ENCODE measurements around the gene FTO. TPM values are rescaled to one million over a fixed set of nuclear protein-coding genes. Genes with fewer than 3 reads are reported as not detected.

Gene FTO
- polyA plus RNA-seq, 3 donors, result 16.8 to 51.0 (median 37.7) TPM

GRCh38 chr16:53753431-53753830, 49.5 kb downstream of the FTO start:
- H3K9me3 Mint-ChIP-seq, result peaks cover 0 to 3% (median under 1%) of the 10 kb centered on the region in 7 donors
- H3K36me3 Mint-ChIP-seq, result no peaks in the 10 kb centered on the region
- Histone ChIP-seq H3K27me3 (ENCODE audit: control insufficient read depth in 2 of 2, insufficient read depth in 2 of 2, low read length in 2 of 2) (no peaks in the 10 kb centered on the region), H3K4me1 (ENCODE audit: control insufficient read depth in 1 of 2, insufficient read depth in 2 of 2, low read length in 2 of 2) (no peaks in the 10 kb centered on the region), H3K4me3 (replicated peaks in 1 of 3; ENCODE audit: low read depth in 2 of 3, low read length in 3 of 3) (no peak overlapping the region), H3K9me3 (replicated peaks in 1 of 2; ENCODE audit: control insufficient read depth in 1 of 2, insufficient read depth in 1 of 2, low read length in 2 of 2) (no peaks in the 10 kb centered on the region), H2AFZ (ENCODE audit: insufficient read depth, low read depth, low read length, poor library complexity, severe bottlenecking) (no peak overlapping the region), H3K36me3 (replicated peaks in 1 of 2; ENCODE audit: control insufficient read depth in 1 of 2, insufficient read depth in 2 of 2, low read length in 2 of 2) (no peaks in the 10 kb centered on the region), H3K9ac (ENCODE audit: insufficient read depth, low read length, poor library complexity, severe bottlenecking) (no peak overlapping the region), H3K79me2 (ENCODE audit: insufficient read depth, low read length) (peaks cover 5% of the 10 kb centered on the region), H3K4me2 (replicated peaks; ENCODE audit: extremely low read depth, low read length, poor library complexity, severe bottlenecking) (no peak overlapping the region), H3K27ac (ENCODE audit: low read depth in 1 of 2, low read length in 2 of 2) (no peak overlapping the region), H4K20me1 (ENCODE audit: insufficient read depth, low read length) (no peaks in the 10 kb centered on the region)
- intact Hi-C loops (cut with micrococcal nuclease), result no loop called here
- no CpG with 5 or more reads among the region's 1 CpG for WGBS (ENCODE audit: insufficient coverage)
- H3K27me3 Mint-ChIP-seq (ENCODE audit: low read depth in 3 of 3), result no peaks in the 10 kb centered on the region
- TF ChIP-seq, protein P1, sequence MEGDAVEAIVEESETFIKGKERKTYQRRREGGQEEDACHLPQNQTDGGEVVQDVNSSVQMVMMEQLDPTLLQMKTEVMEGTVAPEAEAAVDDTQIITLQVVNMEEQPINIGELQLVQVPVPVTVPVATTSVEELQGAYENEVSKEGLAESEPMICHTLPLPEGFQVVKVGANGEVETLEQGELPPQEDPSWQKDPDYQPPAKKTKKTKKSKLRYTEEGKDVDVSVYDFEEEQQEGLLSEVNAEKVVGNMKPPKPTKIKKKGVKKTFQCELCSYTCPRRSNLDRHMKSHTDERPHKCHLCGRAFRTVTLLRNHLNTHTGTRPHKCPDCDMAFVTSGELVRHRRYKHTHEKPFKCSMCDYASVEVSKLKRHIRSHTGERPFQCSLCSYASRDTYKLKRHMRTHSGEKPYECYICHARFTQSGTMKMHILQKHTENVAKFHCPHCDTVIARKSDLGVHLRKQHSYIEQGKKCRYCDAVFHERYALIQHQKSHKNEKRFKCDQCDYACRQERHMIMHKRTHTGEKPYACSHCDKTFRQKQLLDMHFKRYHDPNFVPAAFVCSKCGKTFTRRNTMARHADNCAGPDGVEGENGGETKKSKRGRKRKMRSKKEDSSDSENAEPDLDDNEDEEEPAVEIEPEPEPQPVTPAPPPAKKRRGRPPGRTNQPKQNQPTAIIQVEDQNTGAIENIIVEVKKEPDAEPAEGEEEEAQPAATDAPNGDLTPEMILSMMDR (IDR thresholded peaks at IDR 0.05), result no peak
- H3K4me3 Mint-ChIP-seq, result no peak overlapping the region
- no peak overlapping the region for H3K27ac Mint-ChIP-seq
- peaks cover 17% of the 10 kb centered on the region for H3K4me1 Mint-ChIP-seq
- DNase-seq, result no peak

- Histone ChIP-seq H3K79me2 (ENCODE audit: insufficient read depth, low read length) (peaks cover 5% of the 10 kb centered on the region), H3K27ac (ENCODE audit: low read depth in 1 of 2, low read length in 2 of 2) (no peak overlapping the region), H3K4me3 (replicated peaks in 1 of 3; ENCODE audit: low read depth in 2 of 3, low read length in 3 of 3) (no peak overlapping the region), H3K9me3 (replicated peaks in 1 of 2; ENCODE audit: control insufficient read depth in 1 of 2, insufficient read depth in 1 of 2, low read length in 2 of 2) (no peaks in the 10 kb centered on the region), H3K4me2 (replicated peaks; ENCODE audit: extremely low read depth, low read length, poor library complexity, severe bottlenecking) (no peak overlapping the region), H3K9ac (ENCODE audit: insufficient read depth, low read length, poor library complexity, severe bottlenecking) (no peak overlapping the region), H3K27me3 (ENCODE audit: control insufficient read depth in 2 of 2, insufficient read depth in 2 of 2, low read length in 2 of 2) (no peaks in the 10 kb centered on the region), H3K36me3 (replicated peaks in 1 of 2; ENCODE audit: control insufficient read depth in 1 of 2, insufficient read depth in 2 of 2, low read length in 2 of 2) (no peaks in the 10 kb centered on the region), H2AFZ (ENCODE audit: insufficient read depth, low read depth, low read length, poor library complexity, severe bottlenecking) (no peak overlapping the region), H4K20me1 (ENCODE audit: insufficient read depth, low read length) (no peaks in the 10 kb centered on the region), H3K4me1 (ENCODE audit: control insufficient read depth in 1 of 2, insufficient read depth in 2 of 2, low read length in 2 of 2) (no peaks in the 10 kb centered on the region)
- H3K27ac Mint-ChIP-seq, result no peak overlapping the region
- intact Hi-C loops (cut with micrococcal nuclease), result no loop called here
- H3K4me3 Mint-ChIP-seq, result no peak overlapping the region
- 88% methylated on average over 7 of the region's 9 CpGs for WGBS (ENCODE audit: insufficient coverage)
- peaks cover 0 to 10% of the 10 kb centered on the region in 2 donors for H3K36me3 Mint-ChIP-seq
- peaks cover 0 to 10% (median 2%) of the 10 kb centered on the region in 7 donors for H3K9me3 Mint-ChIP-seq
- H3K4me1 Mint-ChIP-seq, result peaks cover 25% of the 10 kb centered on the region
- no peaks in the 10 kb centered on the region for H3K27me3 Mint-ChIP-seq (ENCODE audit: low read depth in 3 of 3)
- TF ChIP-seq, protein P1 (IDR thresholded peaks at IDR 0.05), result no peak
- no peak for DNase-seq
These were observed 51.3 kb downstream of the FTO start for GRCh38 chr16:53755026-53755910.

All from CD14-positive monocyte (primary cell).